ENCODE measurements around the gene RHBG.

The RHBG gene

DNA sequence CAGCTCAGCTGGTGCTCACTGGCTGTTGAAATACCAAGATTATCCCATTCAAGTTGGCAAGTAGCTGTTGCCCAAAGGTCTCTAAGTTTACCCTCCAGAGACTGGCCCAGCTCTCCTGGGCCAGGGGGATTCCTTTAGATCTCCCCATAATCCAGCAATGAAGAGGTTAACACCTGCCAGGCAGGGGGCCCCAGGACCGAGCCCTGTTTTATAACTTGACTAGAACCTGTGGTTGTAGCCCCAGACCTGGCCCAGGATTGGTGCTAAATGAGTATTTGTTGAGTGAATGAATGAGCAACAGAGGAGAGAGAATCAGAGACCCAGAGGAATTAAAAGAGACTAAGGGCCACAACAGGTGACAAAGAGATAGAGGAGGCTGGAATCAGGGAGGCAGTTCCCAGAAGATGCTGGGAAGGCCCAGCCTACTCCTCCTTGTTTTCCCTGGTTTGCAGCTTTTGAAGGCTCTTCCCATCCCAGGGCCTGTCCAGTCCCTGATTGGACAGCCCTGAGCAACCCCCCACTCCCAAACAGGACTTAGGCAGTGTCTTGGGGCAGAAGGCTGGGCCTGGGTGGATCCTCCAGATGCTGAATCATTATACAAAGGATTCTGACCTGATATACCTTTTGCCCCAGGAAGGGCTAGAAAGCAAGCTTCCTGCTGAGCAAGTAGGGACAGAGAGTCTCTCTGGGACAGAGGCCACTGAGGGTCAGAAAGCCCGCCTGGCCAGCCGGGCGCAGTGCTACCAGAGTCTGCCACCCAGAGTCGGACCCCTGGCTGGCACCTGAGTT, 2.4 kb upstream of the RHBG start (continued):
- TF ChIP-seq, protein P1, sequence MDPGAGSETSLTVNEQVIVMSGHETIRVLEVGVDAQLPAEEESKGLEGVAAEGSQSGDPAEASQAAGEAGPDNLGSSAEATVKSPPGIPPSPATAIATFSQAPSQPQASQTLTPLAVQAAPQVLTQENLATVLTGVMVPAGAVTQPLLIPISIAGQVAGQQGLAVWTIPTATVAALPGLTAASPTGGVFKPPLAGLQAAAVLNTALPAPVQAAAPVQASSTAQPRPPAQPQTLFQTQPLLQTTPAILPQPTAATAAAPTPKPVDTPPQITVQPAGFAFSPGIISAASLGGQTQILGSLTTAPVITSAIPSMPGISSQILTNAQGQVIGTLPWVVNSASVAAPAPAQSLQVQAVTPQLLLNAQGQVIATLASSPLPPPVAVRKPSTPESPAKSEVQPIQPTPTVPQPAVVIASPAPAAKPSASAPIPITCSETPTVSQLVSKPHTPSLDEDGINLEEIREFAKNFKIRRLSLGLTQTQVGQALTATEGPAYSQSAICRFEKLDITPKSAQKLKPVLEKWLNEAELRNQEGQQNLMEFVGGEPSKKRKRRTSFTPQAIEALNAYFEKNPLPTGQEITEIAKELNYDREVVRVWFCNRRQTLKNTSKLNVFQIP (CRISPR knock-in tag; IDR thresholded peaks at IDR 0.05; ENCODE audit: borderline replicate concordance, low read depth): no peak
- TF ChIP-seq, protein P2, sequence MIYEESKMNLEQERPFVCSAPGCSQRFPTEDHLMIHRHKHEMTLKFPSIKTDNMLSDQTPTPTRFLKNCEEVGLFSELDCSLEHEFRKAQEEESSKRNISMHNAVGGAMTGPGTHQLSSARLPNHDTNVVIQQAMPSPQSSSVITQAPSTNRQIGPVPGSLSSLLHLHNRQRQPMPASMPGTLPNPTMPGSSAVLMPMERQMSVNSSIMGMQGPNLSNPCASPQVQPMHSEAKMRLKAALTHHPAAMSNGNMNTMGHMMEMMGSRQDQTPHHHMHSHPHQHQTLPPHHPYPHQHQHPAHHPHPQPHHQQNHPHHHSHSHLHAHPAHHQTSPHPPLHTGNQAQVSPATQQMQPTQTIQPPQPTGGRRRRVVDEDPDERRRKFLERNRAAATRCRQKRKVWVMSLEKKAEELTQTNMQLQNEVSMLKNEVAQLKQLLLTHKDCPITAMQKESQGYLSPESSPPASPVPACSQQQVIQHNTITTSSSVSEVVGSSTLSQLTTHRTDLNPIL (CRISPR knock-in tag; IDR thresholded peaks at IDR 0.05; ENCODE audit: low read depth): no peak

DNA sequence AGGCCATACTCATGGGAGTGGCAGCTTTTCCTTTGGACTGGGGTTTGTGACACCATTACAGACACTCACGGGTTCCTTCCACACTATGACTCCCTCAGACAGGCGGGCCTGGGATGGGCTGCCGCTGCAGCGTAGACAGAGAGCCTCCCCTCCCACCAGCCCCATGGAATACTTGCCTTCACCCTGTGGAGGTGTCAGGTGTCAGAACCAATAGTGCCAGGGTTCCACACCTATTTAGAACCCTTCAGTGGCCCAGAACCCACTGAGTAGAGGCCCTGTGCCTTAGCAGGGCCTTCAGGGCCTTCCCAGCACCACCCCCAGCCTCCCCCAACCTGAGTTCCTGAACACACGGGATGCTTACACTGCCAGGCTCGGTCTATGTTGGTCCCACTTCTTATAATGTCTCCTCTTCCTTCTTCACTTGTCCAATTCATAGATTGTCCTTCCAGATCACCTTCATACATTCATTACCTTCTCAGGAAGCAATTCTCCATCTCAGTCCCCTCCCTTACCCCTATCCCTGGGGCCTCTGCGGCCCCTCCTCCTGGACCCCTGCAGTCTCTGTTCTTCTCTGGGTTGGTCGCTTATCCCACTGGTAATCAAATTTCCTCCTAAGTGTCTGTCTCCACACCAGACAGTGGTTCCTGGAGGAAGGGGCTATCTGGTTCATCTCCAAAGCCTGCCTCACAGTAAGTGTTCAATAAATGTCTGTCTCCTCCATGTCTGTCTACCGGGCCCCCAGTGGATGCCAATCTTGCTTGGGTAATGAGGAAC, 1.4 kb upstream of the RHBG start:
- TF ChIP-seq ZNF70 (CRISPR knock-in tag; IDR thresholded peaks at IDR 0.05) (peak; percentile 85), ZNF565 (CRISPR knock-in tag; conservative IDR thresholded peaks at IDR 0.05; ENCODE audit: low read depth) (no peak), PPARA (CRISPR knock-in tag; IDR thresholded peaks at IDR 0.05; ENCODE audit: borderline replicate concordance) (no peak), ZNF8 (CRISPR knock-in tag; IDR thresholded peaks at IDR 0.05) (no peak)
- TF ChIP-seq, protein P3, sequence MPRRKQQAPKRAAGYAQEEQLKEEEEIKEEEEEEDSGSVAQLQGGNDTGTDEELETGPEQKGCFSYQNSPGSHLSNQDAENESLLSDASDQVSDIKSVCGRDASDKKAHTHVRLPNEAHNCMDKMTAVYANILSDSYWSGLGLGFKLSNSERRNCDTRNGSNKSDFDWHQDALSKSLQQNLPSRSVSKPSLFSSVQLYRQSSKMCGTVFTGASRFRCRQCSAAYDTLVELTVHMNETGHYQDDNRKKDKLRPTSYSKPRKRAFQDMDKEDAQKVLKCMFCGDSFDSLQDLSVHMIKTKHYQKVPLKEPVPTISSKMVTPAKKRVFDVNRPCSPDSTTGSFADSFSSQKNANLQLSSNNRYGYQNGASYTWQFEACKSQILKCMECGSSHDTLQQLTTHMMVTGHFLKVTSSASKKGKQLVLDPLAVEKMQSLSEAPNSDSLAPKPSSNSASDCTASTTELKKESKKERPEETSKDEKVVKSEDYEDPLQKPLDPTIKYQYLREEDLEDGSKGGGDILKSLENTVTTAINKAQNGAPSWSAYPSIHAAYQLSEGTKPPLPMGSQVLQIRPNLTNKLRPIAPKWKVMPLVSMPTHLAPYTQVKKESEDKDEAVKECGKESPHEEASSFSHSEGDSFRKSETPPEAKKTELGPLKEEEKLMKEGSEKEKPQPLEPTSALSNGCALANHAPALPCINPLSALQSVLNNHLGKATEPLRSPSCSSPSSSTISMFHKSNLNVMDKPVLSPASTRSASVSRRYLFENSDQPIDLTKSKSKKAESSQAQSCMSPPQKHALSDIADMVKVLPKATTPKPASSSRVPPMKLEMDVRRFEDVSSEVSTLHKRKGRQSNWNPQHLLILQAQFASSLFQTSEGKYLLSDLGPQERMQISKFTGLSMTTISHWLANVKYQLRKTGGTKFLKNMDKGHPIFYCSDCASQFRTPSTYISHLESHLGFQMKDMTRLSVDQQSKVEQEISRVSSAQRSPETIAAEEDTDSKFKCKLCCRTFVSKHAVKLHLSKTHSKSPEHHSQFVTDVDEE (CRISPR knock-in tag; IDR thresholded peaks at IDR 0.05): no peak
- TF ChIP-seq, protein P2 (CRISPR knock-in tag; IDR thresholded peaks at IDR 0.05; ENCODE audit: low read depth): no peak
- TF ChIP-seq, protein P1 (CRISPR knock-in tag; IDR thresholded peaks at IDR 0.05; ENCODE audit: borderline replicate concordance, low read depth): no peak
- no peak; the same call in 2 of the 3 replicates for ATAC-seq

DNA sequence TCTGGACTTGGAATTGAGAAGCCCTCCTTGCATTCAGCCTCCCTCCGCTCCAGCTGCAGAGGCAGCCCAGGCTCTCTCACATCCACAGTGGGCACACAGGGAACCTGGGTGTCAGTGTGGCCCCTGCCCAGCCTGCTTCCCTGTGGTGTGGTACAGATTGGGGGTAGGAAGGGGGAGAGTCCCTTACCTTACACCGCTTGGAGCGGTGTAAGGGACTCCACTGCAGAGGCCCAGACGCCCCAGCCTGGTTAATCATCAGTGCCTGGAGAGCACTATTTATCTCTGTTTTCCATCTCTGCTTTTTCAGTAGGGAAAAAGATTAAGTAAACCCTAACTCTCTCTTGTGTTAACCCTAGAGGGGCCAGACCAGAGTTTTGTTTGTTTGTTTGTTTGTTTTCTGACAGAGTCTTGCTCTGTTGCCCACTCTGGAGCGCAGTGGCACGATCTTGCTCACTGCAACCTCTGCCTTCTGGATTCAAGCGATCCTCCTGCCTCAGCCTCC, 803 bp upstream of the RHBG start:
- ATAC-seq: peak; percentile 60
- TF ChIP-seq ISL1 (CRISPR knock-in tag; IDR thresholded peaks at IDR 0.05) (no peak), GLIS3 (CRISPR knock-in tag; IDR thresholded peaks at IDR 0.05) (no peak), ZNF8 (CRISPR knock-in tag; IDR thresholded peaks at IDR 0.05) (no peak), ARNTL (CRISPR knock-in tag; IDR thresholded peaks at IDR 0.05; ENCODE audit: borderline replicate concordance, low read depth) (no peak), BACH2 (CRISPR knock-in tag; IDR thresholded peaks at IDR 0.05; ENCODE audit: borderline replicate concordance) (no peak), ZNF70 (CRISPR knock-in tag; IDR thresholded peaks at IDR 0.05) (no peak), ZC3H10 (CRISPR knock-in tag; IDR thresholded peaks at IDR 0.05) (no peak), ZFP30 (CRISPR knock-in tag; IDR thresholded peaks at IDR 0.05) (no peak), TCF4 (CRISPR knock-in tag; IDR thresholded peaks at IDR 0.05; ENCODE audit: borderline replicate concordance) (no peak), SNAI2 (CRISPR knock-in tag; IDR thresholded peaks at IDR 0.05) (no peak), CSDC2 (CRISPR knock-in tag; IDR thresholded peaks at IDR 0.05) (no peak), PPARA (CRISPR knock-in tag; IDR thresholded peaks at IDR 0.05; ENCODE audit: borderline replicate concordance) (no peak), TOX (CRISPR knock-in tag; IDR thresholded peaks at IDR 0.05; ENCODE audit: borderline replicate concordance) (no peak)
- TF ChIP-seq, protein P4, sequence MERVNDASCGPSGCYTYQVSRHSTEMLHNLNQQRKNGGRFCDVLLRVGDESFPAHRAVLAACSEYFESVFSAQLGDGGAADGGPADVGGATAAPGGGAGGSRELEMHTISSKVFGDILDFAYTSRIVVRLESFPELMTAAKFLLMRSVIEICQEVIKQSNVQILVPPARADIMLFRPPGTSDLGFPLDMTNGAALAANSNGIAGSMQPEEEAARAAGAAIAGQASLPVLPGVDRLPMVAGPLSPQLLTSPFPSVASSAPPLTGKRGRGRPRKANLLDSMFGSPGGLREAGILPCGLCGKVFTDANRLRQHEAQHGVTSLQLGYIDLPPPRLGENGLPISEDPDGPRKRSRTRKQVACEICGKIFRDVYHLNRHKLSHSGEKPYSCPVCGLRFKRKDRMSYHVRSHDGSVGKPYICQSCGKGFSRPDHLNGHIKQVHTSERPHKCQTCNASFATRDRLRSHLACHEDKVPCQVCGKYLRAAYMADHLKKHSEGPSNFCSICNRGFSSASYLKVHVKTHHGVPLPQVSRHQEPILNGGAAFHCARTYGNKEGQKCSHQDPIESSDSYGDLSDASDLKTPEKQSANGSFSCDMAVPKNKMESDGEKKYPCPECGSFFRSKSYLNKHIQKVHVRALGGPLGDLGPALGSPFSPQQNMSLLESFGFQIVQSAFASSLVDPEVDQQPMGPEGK (CRISPR knock-in tag; IDR thresholded peaks at IDR 0.05; ENCODE audit: borderline replicate concordance): no peak
- TF ChIP-seq, protein P3 (CRISPR knock-in tag; IDR thresholded peaks at IDR 0.05): no peak
- TF ChIP-seq, protein P2 (CRISPR knock-in tag; IDR thresholded peaks at IDR 0.05; ENCODE audit: low read depth): no peak

All from SK-N-SH treated with all-trans-retinoic acid at 6 μM for 48 hours (cell line).